ENCODE data around the gene NR2C2. TPM values are rescaled to one million over a fixed set of nuclear protein-coding genes. Genes with fewer than 3 reads are reported as not detected.

The NR2C2 gene
- polyA plus RNA-seq, 1 donor (not counting 4 experiments of a cell fraction or from before 2014, with no cell fraction given), result 9.4 TPM

GRCh38 chr3:15055019-15055557 lies 107.7 kb downstream of the NR2C2 start:
- H2AFZ ChIP-seq (ENCODE audit: control insufficient read depth, low read length), result no peak overlapping the region
- no peak overlapping the region for H3K27ac ChIP-seq (ENCODE audit: control insufficient read depth, insufficient read depth, low read length)
- no peak overlapping the region for H3K4me3 ChIP-seq (ENCODE audit: control insufficient read depth in 2 of 3, extremely low read depth in 1 of 3, insufficient read depth in 2 of 3, low read depth in 1 of 3, low read length in 3 of 3)
- dilution Hi-C loops (cut with MboI; ENCODE audit: extremely low pct_ligation_motif_present, low sequenced_read_pairs), result no loop called here
- DNase-seq (ENCODE audit: low read depth, low spot score), result no peak
- peaks cover 6% of the 10 kb centered on the region for H4K20me1 ChIP-seq (ENCODE audit: control insufficient read depth, extremely low read depth, insufficient read depth, low read length)
- no peaks in the 10 kb centered on the region for H3K4me1 ChIP-seq (ENCODE audit: control insufficient read depth, extremely low read depth, insufficient read depth, low read length)
- no peak overlapping the region for H3K9ac ChIP-seq (ENCODE audit: control insufficient read depth, extremely low read depth, insufficient read depth, low read length)
- peaks cover 72% of the 10 kb centered on the region for H3K79me2 ChIP-seq (ENCODE audit: control insufficient read depth, insufficient read depth, low read length)
- no peaks in the 10 kb centered on the region for H3K27me3 ChIP-seq (ENCODE audit: control insufficient read depth, extremely low read depth, insufficient read depth, low read length)
- no peak for FAIRE-seq
- TF ChIP-seq, protein P1, sequence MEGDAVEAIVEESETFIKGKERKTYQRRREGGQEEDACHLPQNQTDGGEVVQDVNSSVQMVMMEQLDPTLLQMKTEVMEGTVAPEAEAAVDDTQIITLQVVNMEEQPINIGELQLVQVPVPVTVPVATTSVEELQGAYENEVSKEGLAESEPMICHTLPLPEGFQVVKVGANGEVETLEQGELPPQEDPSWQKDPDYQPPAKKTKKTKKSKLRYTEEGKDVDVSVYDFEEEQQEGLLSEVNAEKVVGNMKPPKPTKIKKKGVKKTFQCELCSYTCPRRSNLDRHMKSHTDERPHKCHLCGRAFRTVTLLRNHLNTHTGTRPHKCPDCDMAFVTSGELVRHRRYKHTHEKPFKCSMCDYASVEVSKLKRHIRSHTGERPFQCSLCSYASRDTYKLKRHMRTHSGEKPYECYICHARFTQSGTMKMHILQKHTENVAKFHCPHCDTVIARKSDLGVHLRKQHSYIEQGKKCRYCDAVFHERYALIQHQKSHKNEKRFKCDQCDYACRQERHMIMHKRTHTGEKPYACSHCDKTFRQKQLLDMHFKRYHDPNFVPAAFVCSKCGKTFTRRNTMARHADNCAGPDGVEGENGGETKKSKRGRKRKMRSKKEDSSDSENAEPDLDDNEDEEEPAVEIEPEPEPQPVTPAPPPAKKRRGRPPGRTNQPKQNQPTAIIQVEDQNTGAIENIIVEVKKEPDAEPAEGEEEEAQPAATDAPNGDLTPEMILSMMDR (optimal IDR thresholded peaks at IDR 0.05 in 1 of 3, IDR thresholded peaks at IDR 0.05 in 1 of 3, conservative IDR thresholded peaks at IDR 0.05 in 1 of 3; ENCODE audit: extremely low read depth in 1 of 3, insufficient read depth in 2 of 3, low read length in 3 of 3), result no peak
- TF ChIP-seq EZH2 (IDR thresholded peaks at IDR 0.05; ENCODE audit: low read length), result no peak
- no peaks in the 10 kb centered on the region for H3K9me1 ChIP-seq (ENCODE audit: control insufficient read depth, extremely low read depth, insufficient read depth, low read length)
- no peak overlapping the region for H3K4me2 ChIP-seq (ENCODE audit: control insufficient read depth, extremely low read depth, insufficient read depth, low read depth, low read length)
- H3K36me3 ChIP-seq (ENCODE audit: control insufficient read depth in 2 of 2, extremely low read depth in 1 of 2, insufficient read depth in 2 of 2, low read length in 2 of 2), result peaks cover 36 to 45% of the 10 kb centered on the region in 2 experiments
- no peaks in the 10 kb centered on the region for H3K9me3 ChIP-seq (ENCODE audit: control insufficient read depth, low read depth, low read length)

- Histone ChIP-seq H3K27me3 (ENCODE audit: control insufficient read depth, extremely low read depth, insufficient read depth, low read length) (no peaks in the 10 kb centered on the region), H3K79me2 (ENCODE audit: control insufficient read depth, insufficient read depth, low read length) (peaks cover 63% of the 10 kb centered on the region), H3K27ac (ENCODE audit: control insufficient read depth, insufficient read depth, low read length) (no peak overlapping the region), H3K9me3 (ENCODE audit: control insufficient read depth, low read depth, low read length) (no peaks in the 10 kb centered on the region), H3K4me2 (ENCODE audit: control insufficient read depth, extremely low read depth, insufficient read depth, low read depth, low read length) (no peak overlapping the region), H3K9ac (ENCODE audit: control insufficient read depth, extremely low read depth, insufficient read depth, low read length) (no peak overlapping the region), H4K20me1 (ENCODE audit: control insufficient read depth, extremely low read depth, insufficient read depth, low read length) (peaks cover 4% of the 10 kb centered on the region), H3K4me1 (ENCODE audit: control insufficient read depth, extremely low read depth, insufficient read depth, low read length) (no peaks in the 10 kb centered on the region), H3K36me3 (ENCODE audit: control insufficient read depth in 2 of 2, extremely low read depth in 1 of 2, insufficient read depth in 2 of 2, low read length in 2 of 2) (peaks cover 25 to 33% of the 10 kb centered on the region in 2 experiments), H3K9me1 (ENCODE audit: control insufficient read depth, extremely low read depth, insufficient read depth, low read length) (no peaks in the 10 kb centered on the region), H3K4me3 (ENCODE audit: control insufficient read depth in 2 of 3, extremely low read depth in 1 of 3, insufficient read depth in 2 of 3, low read depth in 1 of 3, low read length in 3 of 3) (no peak overlapping the region), H2AFZ (ENCODE audit: control insufficient read depth, low read length) (no peak overlapping the region)
- TF ChIP-seq, protein P1 (optimal IDR thresholded peaks at IDR 0.05 in 1 of 3, IDR thresholded peaks at IDR 0.05 in 1 of 3, conservative IDR thresholded peaks at IDR 0.05 in 1 of 3; ENCODE audit: extremely low read depth in 1 of 3, insufficient read depth in 2 of 3, low read length in 3 of 3), result no peak
- TF ChIP-seq EZH2 (IDR thresholded peaks at IDR 0.05; ENCODE audit: low read length), result no peak
- dilution Hi-C loops (cut with MboI; ENCODE audit: extremely low pct_ligation_motif_present, low sequenced_read_pairs), result no loop called here
- FAIRE-seq (no peak), DNase-seq (ENCODE audit: low read depth, low spot score) (no peak)
These were observed 109.5 kb downstream of the NR2C2 start for GRCh38 chr3:15056676-15057404.

Data from keratinocyte (primary cell).